HepG2 (cell line): Measurements from ENCODE around the gene LRRC45. TPM values are rescaled to one million over a fixed set of nuclear protein-coding genes. Genes with fewer than 3 reads are reported as not detected.

Experiments used
- CBFB ChIP-seq: sonication (generic); formaldehyde crosslinking; IDR thresholded peaks from 2 replicates; pipeline ENCODE4 v1.4.0; 2020; ENCODE audit warnings: missing genetic modification reagents
- EHMT2 ChIP-seq: fragments of 200-600 bp; sonication (generic); IDR thresholded peaks from 2 replicates; pipeline ENCODE4 v1.7.0; 2017; ENCODE audit warnings: antibody characterized with exemption, low read depth, low read length, borderline replicate concordance
- GLI4 ChIP-seq: sonication (generic); formaldehyde crosslinking; IDR thresholded peaks from 2 replicates; pipeline ENCODE4 v1.5.1; 2020; ENCODE audit warnings: missing genetic modification reagents, mild to moderate bottlenecking, moderate library complexity, borderline replicate concordance
- GZF1 ChIP-seq: sonication (generic); formaldehyde crosslinking; IDR thresholded peaks from 2 replicates; pipeline ENCODE4 v1.5.1; 2020; ENCODE audit warnings: mild to moderate bottlenecking, missing genetic modification reagents
- PCBP1 ChIP-seq: fragments of 200-400 bp; formaldehyde crosslinking; IDR thresholded peaks from 2 replicates; pipeline ENCODE4 v1.6.1; 2017; ENCODE audit warnings: mild to moderate bottlenecking, low read depth, low read length, borderline replicate concordance
- RELA ChIP-seq: sonication (generic); formaldehyde crosslinking; IDR thresholded peaks from 2 replicates; pipeline ENCODE4 v1.4.0; 2020; ENCODE audit warnings: missing genetic modification reagents
- ZNF230 ChIP-seq: sonication (generic); formaldehyde crosslinking; IDR thresholded peaks from 2 replicates; pipeline ENCODE4 v1.4.0; 2020; ENCODE audit warnings: mild to moderate bottlenecking, missing genetic modification reagents
- ZNF615 ChIP-seq: sonication (generic); formaldehyde crosslinking; IDR thresholded peaks from 2 replicates; pipeline ENCODE4 v1.5.0; 2020; ENCODE audit warnings: mild to moderate bottlenecking, missing genetic modification reagents, borderline replicate concordance
- polyA plus RNA-seq, 8 experiments: library from polyadenylated mRNA; depleted of rRNA in 3 of 8; stranded (reverse) in 7 of 8; unstranded in 1 of 8; fragments of >200 nt; fragmentation: Illumina TruSeq in 4 of 8; extraction: Trizol in 4 of 8; gene quantifications; 2 replicates each; pipeline versions ENCODE4 v1.2.1 to v1.2.3, GENCODE V29; 2011 to 2016; ENCODE audit warnings: low read depth in 4 of 8, missing spikeins in 1 of 8, mixed read lengths in 1 of 8; ENCODE audit not compliant: insufficient read depth in 1 of 8
- total RNA-seq, 5 experiments: library from RNA; depleted of rRNA; stranded (reverse); fragments of >200 nt; fragmentation: Illumina TruSeq; extraction: Trizol; gene quantifications; 2 replicates each; pipeline ENCODE4 v1.2.3, GENCODE V29; 2016; ENCODE audit warnings: low read depth in 1 of 5
- TF ChIP-seq, protein P1 (sequence below), 2 experiments: IDR thresholded peaks; 2 replicates each; pipeline ENCODE4 v1.6.1; 2011 to 2012; ENCODE audit warnings: low read length in 2 of 2, borderline replicate concordance in 1 of 2, low read depth in 1 of 2, mild to moderate bottlenecking in 1 of 2, moderate library complexity in 1 of 2
- TF ChIP-seq, protein P2 (sequence below): sonication (generic); formaldehyde crosslinking; IDR thresholded peaks from 2 replicates; pipeline ENCODE4 v1.4.0; 2020; ENCODE audit warnings: mild to moderate bottlenecking, missing genetic modification reagents
- TF ChIP-seq, protein P3 (sequence below): sonication (generic); formaldehyde crosslinking; IDR thresholded peaks from 2 replicates; pipeline ENCODE4 v1.8.0; 2022; ENCODE audit warnings: mild to moderate bottlenecking, missing genetic modification reagents, moderate library complexity
- TF ChIP-seq, protein P4 (sequence below): sonication (generic); formaldehyde crosslinking; IDR thresholded peaks from 2 replicates; pipeline ENCODE4 v1.9.0; 2021; ENCODE audit warnings: missing genetic modification reagents, borderline replicate concordance
- TF ChIP-seq, protein P5 (sequence below): sonication (generic); formaldehyde crosslinking; IDR thresholded peaks from 2 replicates; pipeline ENCODE4 v1.4.0; 2020; ENCODE audit warnings: low read depth, missing genetic modification reagents

LRRC45 gene
- total and polyA plus RNA-seq, 2 of the 13 experiments (the other 11 are each of a cell fraction or from before 2014, with no cell fraction given): 11.6 to 48.1 TPM

DNA sequence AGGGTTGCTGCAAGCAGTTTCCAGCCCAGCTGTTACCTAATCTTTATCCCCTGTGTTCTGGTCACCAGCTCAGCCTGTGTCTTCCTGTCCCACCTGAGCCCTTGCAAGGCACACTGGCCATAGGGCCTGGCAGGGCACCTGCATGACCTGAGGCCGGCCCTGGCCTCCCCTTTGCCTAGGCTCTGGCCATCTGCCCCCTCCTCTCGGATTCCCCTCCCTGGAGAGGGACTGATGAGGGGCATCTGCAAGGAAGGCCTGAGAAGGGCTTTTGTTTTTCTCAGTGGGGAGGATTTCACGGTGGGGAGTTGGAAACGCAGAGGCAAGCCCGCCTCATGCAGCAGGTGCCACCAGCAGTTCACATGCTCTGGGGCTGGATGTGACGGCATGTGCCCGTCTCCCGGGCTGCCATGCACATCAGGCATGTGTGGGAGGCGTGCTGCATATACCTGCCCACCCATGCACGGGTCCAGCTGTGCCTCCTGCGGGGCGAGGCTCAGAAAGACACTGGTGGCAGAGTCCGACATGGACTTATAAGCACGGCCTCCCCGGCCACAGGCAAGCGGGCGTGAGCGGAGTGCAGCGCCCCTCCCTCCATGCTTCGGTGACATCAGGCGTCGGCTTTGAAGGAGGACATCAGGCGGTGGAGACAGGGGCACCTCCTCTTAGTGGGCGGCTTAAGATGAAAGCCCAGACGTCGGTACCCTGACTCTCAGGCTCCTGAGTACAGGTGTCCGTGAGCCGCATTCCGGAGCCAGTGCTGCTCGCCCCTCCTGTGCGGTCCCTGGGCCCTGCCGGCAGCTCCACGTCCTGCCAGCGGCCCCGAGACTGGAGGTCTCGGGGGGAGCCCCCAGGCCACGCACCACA, 29.1 kb upstream of the LRRC45 start (continued):
- TF ChIP-seq, protein P1, sequence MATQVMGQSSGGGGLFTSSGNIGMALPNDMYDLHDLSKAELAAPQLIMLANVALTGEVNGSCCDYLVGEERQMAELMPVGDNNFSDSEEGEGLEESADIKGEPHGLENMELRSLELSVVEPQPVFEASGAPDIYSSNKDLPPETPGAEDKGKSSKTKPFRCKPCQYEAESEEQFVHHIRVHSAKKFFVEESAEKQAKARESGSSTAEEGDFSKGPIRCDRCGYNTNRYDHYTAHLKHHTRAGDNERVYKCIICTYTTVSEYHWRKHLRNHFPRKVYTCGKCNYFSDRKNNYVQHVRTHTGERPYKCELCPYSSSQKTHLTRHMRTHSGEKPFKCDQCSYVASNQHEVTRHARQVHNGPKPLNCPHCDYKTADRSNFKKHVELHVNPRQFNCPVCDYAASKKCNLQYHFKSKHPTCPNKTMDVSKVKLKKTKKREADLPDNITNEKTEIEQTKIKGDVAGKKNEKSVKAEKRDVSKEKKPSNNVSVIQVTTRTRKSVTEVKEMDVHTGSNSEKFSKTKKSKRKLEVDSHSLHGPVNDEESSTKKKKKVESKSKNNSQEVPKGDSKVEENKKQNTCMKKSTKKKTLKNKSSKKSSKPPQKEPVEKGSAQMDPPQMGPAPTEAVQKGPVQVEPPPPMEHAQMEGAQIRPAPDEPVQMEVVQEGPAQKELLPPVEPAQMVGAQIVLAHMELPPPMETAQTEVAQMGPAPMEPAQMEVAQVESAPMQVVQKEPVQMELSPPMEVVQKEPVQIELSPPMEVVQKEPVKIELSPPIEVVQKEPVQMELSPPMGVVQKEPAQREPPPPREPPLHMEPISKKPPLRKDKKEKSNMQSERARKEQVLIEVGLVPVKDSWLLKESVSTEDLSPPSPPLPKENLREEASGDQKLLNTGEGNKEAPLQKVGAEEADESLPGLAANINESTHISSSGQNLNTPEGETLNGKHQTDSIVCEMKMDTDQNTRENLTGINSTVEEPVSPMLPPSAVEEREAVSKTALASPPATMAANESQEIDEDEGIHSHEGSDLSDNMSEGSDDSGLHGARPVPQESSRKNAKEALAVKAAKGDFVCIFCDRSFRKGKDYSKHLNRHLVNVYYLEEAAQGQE (IDR thresholded peaks at IDR 0.05; ENCODE audit: borderline replicate concordance in 1 of 2, low read depth in 1 of 2, low read length in 2 of 2): no peak
- no peak for TF ChIP-seq GLI4
- no peak for TF ChIP-seq RELA (CRISPR knock-in tag)
- TF ChIP-seq, protein P2, sequence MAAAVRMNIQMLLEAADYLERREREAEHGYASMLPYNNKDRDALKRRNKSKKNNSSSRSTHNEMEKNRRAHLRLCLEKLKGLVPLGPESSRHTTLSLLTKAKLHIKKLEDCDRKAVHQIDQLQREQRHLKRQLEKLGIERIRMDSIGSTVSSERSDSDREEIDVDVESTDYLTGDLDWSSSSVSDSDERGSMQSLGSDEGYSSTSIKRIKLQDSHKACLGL (CRISPR knock-in tag): peak; percentile 53; the same call in 1 of the 2 replicates
- TF ChIP-seq, protein P3, sequence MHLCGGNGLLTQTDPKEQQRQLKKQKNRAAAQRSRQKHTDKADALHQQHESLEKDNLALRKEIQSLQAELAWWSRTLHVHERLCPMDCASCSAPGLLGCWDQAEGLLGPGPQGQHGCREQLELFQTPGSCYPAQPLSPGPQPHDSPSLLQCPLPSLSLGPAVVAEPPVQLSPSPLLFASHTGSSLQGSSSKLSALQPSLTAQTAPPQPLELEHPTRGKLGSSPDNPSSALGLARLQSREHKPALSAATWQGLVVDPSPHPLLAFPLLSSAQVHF (CRISPR knock-in tag): peak; percentile 15; the same call in 1 of the 2 replicates
- no peak for TF ChIP-seq EHMT2
- TF ChIP-seq, protein P4, sequence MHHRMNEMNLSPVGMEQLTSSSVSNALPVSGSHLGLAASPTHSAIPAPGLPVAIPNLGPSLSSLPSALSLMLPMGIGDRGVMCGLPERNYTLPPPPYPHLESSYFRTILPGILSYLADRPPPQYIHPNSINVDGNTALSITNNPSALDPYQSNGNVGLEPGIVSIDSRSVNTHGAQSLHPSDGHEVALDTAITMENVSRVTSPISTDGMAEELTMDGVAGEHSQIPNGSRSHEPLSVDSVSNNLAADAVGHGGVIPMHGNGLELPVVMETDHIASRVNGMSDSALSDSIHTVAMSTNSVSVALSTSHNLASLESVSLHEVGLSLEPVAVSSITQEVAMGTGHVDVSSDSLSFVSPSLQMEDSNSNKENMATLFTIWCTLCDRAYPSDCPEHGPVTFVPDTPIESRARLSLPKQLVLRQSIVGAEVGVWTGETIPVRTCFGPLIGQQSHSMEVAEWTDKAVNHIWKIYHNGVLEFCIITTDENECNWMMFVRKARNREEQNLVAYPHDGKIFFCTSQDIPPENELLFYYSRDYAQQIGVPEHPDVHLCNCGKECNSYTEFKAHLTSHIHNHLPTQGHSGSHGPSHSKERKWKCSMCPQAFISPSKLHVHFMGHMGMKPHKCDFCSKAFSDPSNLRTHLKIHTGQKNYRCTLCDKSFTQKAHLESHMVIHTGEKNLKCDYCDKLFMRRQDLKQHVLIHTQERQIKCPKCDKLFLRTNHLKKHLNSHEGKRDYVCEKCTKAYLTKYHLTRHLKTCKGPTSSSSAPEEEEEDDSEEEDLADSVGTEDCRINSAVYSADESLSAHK (CRISPR knock-in tag): no peak
- TF ChIP-seq ZNF230: no peak; the same call in 1 of the 2 replicates
- no peak; the same call in 1 of the 2 replicates for TF ChIP-seq PCBP1
- TF ChIP-seq ZNF615 (CRISPR knock-in tag): no peak; the same call in 1 of the 2 replicates
- 0 out of 2 replicates have a peak, but pooled peaks have one; percentile 2 for TF ChIP-seq CBFB (CRISPR knock-in tag)
- TF ChIP-seq, protein P5, sequence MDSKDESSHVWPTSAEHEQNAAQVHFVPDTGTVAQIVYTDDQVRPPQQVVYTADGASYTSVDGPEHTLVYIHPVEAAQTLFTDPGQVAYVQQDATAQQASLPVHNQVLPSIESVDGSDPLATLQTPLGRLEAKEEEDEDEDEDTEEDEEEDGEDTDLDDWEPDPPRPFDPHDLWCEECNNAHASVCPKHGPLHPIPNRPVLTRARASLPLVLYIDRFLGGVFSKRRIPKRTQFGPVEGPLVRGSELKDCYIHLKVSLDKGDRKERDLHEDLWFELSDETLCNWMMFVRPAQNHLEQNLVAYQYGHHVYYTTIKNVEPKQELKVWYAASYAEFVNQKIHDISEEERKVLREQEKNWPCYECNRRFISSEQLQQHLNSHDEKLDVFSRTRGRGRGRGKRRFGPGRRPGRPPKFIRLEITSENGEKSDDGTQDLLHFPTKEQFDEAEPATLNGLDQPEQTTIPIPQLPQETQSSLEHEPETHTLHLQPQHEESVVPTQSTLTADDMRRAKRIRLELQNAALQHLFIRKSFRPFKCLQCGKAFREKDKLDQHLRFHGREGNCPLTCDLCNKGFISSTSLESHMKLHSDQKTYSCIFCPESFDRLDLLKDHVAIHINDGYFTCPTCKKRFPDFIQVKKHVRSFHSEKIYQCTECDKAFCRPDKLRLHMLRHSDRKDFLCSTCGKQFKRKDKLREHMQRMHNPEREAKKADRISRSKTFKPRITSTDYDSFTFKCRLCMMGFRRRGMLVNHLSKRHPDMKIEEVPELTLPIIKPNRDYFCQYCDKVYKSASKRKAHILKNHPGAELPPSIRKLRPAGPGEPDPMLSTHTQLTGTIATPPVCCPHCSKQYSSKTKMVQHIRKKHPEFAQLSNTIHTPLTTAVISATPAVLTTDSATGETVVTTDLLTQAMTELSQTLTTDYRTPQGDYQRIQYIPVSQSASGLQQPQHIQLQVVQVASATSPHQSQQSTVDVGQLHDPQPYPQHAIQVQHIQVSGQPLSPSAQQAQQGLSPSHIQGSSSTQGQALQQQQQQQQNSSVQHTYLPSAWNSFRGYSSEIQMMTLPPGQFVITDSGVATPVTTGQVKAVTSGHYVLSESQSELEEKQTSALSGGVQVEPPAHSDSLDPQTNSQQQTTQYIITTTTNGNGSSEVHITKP (CRISPR knock-in tag): no peak
- TF ChIP-seq GZF1 (CRISPR knock-in tag): peak; percentile 88; the same call in 1 of the 2 replicates
